Left renal pelvis (tissue), 4 donors: ENCODE data around the gene KCNQ4. TPM values are rescaled to one million over a fixed set of nuclear protein-coding genes. Genes with fewer than 3 reads are reported as not detected.

Experiments
- DNase-seq, 4 donors: peaks; one replicate each; pipeline ENCODE4 v3.0.0-alpha.2; 2013; ENCODE audit warnings: low read depth in 4 of 4, low spot score in 3 of 4
- polyA plus RNA-seq, 4 donors: library from polyadenylated mRNA; unstranded; fragments of 120-200 nt; gene quantifications; one replicate each; pipeline ENCODE4 v1.2.1, GENCODE V29; 2013; ENCODE audit not compliant: insufficient read length in 4 of 4

Gene KCNQ4
- polyA plus RNA-seq, 4 donors: 1.3 to 2.9 (median 1.7) TPM

GRCh38 chr1:40838045-40838979, 54.7 kb downstream of the KCNQ4 start:
- no peak for DNase-seq

GRCh38 chr1:40838980-40839942, 55.7 kb downstream of the KCNQ4 start:
- no peak for DNase-seq

- no peak for DNase-seq
Observed at GRCh38 chr1:40839943-40840335, 56.4 kb downstream of the KCNQ4 start.

- no peak for DNase-seq
Observed at GRCh38 chr1:40840526-40841323, 57.1 kb downstream of the KCNQ4 start.

GRCh38 chr1:40841602-40842001, 58.0 kb downstream of the KCNQ4 start:
- no peak for DNase-seq

- no peak for DNase-seq
Observed at GRCh38 chr1:40842207-40842606, 58.6 kb downstream of the KCNQ4 start.

GRCh38 chr1:40842691-40843090, 59.1 kb downstream of the KCNQ4 start:
- DNase-seq: no peak

GRCh38 chr1:40844079-40844478, 60.5 kb downstream of the KCNQ4 start:
- DNase-seq: no peak

GRCh38 chr1:40844887-40845878, 61.6 kb downstream of the KCNQ4 start:
- no peak for DNase-seq

- no peak for DNase-seq
Observed at GRCh38 chr1:40845895-40846294, 62.3 kb downstream of the KCNQ4 start.

GRCh38 chr1:40847023-40847745, 63.6 kb downstream of the KCNQ4 start:
- DNase-seq: no peak

GRCh38 chr1:40848530-40849189, 65.1 kb downstream of the KCNQ4 start:
- no peak for DNase-seq

- no peak for DNase-seq
Observed at GRCh38 chr1:40849801-40850592, 66.4 kb downstream of the KCNQ4 start.

- no peak for DNase-seq
Observed at GRCh38 chr1:40851643-40852042, 68.1 kb downstream of the KCNQ4 start.

GRCh38 chr1:40853113-40853884, 69.7 kb downstream of the KCNQ4 start:
- DNase-seq: no peak

- no peak for DNase-seq
Observed at GRCh38 chr1:40853885-40854170, 70.2 kb downstream of the KCNQ4 start.

- no peak for DNase-seq
Observed at GRCh38 chr1:40855513-40855912, 71.9 kb downstream of the KCNQ4 start.
